Transverse colon (tissue), 4 donors: ENCODE data around the gene P4HB.

Source experiments
- EP300 ChIP-seq: sonication (generic); formaldehyde crosslinking; IDR thresholded peaks from one replicate; pipeline ENCODE4 v1.6.1; 2017; ENCODE audit warnings: antibody characterized with exemption, low read depth
- POLR2AphosphoS5 ChIP-seq, 3 donors: sonication (generic); formaldehyde crosslinking; IDR thresholded peaks; one replicate each; pipeline ENCODE4 v1.6.1; 2016; ENCODE audit warnings: antibody characterized with exemption in 3 of 3
- TF ChIP-seq, protein P1 (sequence below), 5 experiments: fragments of 200-600 bp in 3 of 5; fragments of 450-650 bp in 2 of 5; sonication (generic) in 3 of 5; IDR thresholded peaks; 1 replicate in 2 of 5; 2 replicates in 3 of 5; pipeline ENCODE4 v1.5.1; 2016 to 2017; ENCODE audit warnings: antibody characterized with exemption in 5 of 5, inconsistent platforms in 3 of 5, mild to moderate bottlenecking in 2 of 5, moderate library complexity in 1 of 5

- TF ChIP-seq POLR2AphosphoS5 (IDR thresholded peaks at IDR 0.05) = no peak
- TF ChIP-seq, protein P1, sequence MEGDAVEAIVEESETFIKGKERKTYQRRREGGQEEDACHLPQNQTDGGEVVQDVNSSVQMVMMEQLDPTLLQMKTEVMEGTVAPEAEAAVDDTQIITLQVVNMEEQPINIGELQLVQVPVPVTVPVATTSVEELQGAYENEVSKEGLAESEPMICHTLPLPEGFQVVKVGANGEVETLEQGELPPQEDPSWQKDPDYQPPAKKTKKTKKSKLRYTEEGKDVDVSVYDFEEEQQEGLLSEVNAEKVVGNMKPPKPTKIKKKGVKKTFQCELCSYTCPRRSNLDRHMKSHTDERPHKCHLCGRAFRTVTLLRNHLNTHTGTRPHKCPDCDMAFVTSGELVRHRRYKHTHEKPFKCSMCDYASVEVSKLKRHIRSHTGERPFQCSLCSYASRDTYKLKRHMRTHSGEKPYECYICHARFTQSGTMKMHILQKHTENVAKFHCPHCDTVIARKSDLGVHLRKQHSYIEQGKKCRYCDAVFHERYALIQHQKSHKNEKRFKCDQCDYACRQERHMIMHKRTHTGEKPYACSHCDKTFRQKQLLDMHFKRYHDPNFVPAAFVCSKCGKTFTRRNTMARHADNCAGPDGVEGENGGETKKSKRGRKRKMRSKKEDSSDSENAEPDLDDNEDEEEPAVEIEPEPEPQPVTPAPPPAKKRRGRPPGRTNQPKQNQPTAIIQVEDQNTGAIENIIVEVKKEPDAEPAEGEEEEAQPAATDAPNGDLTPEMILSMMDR (IDR thresholded peaks at IDR 0.05) = no peak
- TF ChIP-seq EP300 = no peak
These were observed 56.4 kb downstream of the P4HB start, which contains the start of gene GCGR for GRCh38 chr17:81803728-81804558.
